ENCODE results near the gene ENO1.

DNA sequence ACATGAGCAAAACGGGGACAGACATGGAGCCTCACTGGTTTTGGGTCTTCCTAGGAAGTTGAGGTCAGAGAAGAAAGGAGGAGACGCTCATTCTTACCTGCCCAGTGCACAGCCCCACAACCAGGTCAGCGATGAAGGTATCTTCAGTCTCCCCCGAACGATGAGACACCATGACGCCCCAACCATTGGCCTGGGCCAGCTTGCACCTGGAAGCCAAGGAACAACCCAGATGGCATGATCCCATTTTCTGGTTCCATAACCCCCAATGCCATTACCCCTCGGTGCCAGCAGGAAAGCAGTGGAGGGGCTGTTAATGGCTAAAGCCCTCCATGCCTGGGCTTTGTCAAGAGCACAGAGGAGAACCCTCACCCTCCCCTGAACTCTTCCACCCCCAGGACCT, 15.3 kb downstream of the ENO1 start:
- TF ChIP-seq TAF1 (IDR thresholded peaks at IDR 0.05; ENCODE audit: borderline replicate concordance, low read depth, low read length) (no peak), POLR2AphosphoS5 (IDR thresholded peaks at IDR 0.05; ENCODE audit: low read depth, low read length) (peak; percentile 0; the same call in 1 of the 2 replicates), POLR2A (IDR thresholded peaks at IDR 0.05; ENCODE audit: low read depth, low read length) (no peak)
